K562 (cell line): Measurements from ENCODE around the gene SLC3A2. TPM values are rescaled to one million over a fixed set of nuclear protein-coding genes. Genes with fewer than 3 reads are reported as not detected.

Source experiments
- ATAC-seq: fragments of 200-7000 bp; cut with Tn5 transposase; 3 replicates; pipeline ENCODE4 v1.9.1; 2020; ENCODE audit warnings: moderate library complexity
- BruUV-seq: library from RNA; stranded (reverse); fragments of 400-500 nt; replicated peaks from 2 replicates; lab custom pipeline; 2021; lab: Mats Ljungman, UMichigan
- CTCF ChIA-PET: fragments of 300-600 bp; formaldehyde crosslinking; extraction: SDS; loops from one replicate; lab custom pipeline; 2021; ENCODE audit warnings: low intra/inter-chr PET ratio; lab: Yijun Ruan, JAX
- POLR2A ChIA-PET: fragments of 300-600, 350-650 bp; sonication (Branson Sonifier 250); formaldehyde crosslinking; extraction: SDS; loops from one replicate; lab custom pipeline; 2021; ENCODE audit warnings: antibody characterized with exemption, inconsistent platforms; lab: Yijun Ruan, JAX
- DNase-seq, 4 experiments: peaks; one replicate each; pipeline versions ENCODE4 v3.0.0 to v3.0.0-alpha.2; 2011 to 2018; ENCODE audit warnings: low spot score in 3 of 4, mixed read lengths in 3 of 4; ENCODE audit errors: extremely low read depth in 1 of 4
- FAIRE-seq: peaks from 2 replicates; lab custom pipeline; 2011; peaks lifted over from hg19 to GRCh38; lab: Jason Lieb, UNC
- H2AFZ ChIP-seq: 2 replicates; pipeline ENCODE4 v1.6.0; 2011; ENCODE audit warnings: low read depth, low read length, control low read depth, inconsistent platforms
- H3K27ac ChIP-seq: fragments of 200-600 bp; 3 replicates; pipeline ENCODE4 v1.8.0; 2011; ENCODE audit warnings: low read depth, mild to moderate bottlenecking, control low read depth, inconsistent platforms, low read length, moderate library complexity, mixed read lengths; ENCODE audit errors: extremely low read depth
- H3K27me3 ChIP-seq, 2 experiments: fragments of 300-600 bp in 1 of 2; 2 replicates in 1 of 2; 3 replicates in 1 of 2; pipeline versions ENCODE4 v1.6.0 to v1.8.0; 2011; ENCODE audit warnings: inconsistent platforms in 2 of 2, low read length in 2 of 2, mild to moderate bottlenecking in 1 of 2, mixed read lengths in 1 of 2, moderate library complexity in 1 of 2; ENCODE audit not compliant: control insufficient read depth in 2 of 2, insufficient read depth in 2 of 2
- H3K36me3 ChIP-seq: fragments of 300-600 bp; 3 replicates; pipeline ENCODE4 v1.8.0; 2011; ENCODE audit warnings: mild to moderate bottlenecking, low read length, inconsistent platforms; ENCODE audit not compliant: control insufficient read depth, insufficient read depth
- H3K4me1 ChIP-seq, 2 experiments: fragments of 200-600 bp in 1 of 2; replicated peaks in 1 of 2; 2 replicates in 1 of 2; 3 replicates in 1 of 2; pipeline versions ENCODE4 v1.5.1 to v1.8.0; 2011; ENCODE audit warnings: inconsistent platforms in 2 of 2, low read length in 2 of 2, mild to moderate bottlenecking in 1 of 2, mixed read lengths in 1 of 2, moderate library complexity in 1 of 2; ENCODE audit not compliant: control insufficient read depth in 2 of 2, insufficient read depth in 2 of 2
- H3K4me2 ChIP-seq: 2 replicates; pipeline ENCODE4 v1.6.1; 2011; ENCODE audit warnings: low read length, control low read depth, inconsistent platforms, mixed read lengths; ENCODE audit not compliant: insufficient read depth
- H3K4me3 ChIP-seq: fragments of 200-600 bp; sonication (generic), shearing (Covaris generic); 2 replicates; pipeline ENCODE4 v1.5.1; 2016; ENCODE audit warnings: control low read depth, inconsistent platforms
- H3K79me2 ChIP-seq: fragments of 200-600 bp; 3 replicates; pipeline ENCODE4 v1.8.0; 2011; ENCODE audit warnings: low read length, inconsistent platforms; ENCODE audit not compliant: control insufficient read depth, insufficient read depth
- H3K9ac ChIP-seq, 2 experiments: 2 replicates each; pipeline versions ENCODE4 v1.6.0 to v1.6.1; 2011; ENCODE audit warnings: low read depth in 2 of 2, low read length in 2 of 2, control low read depth in 1 of 2, inconsistent platforms in 1 of 2, mild to moderate bottlenecking in 1 of 2, mixed read lengths in 1 of 2; ENCODE audit not compliant: insufficient read depth in 1 of 2
- H3K9me1 ChIP-seq: one replicate; pipeline ENCODE4 v1.6.0; 2011; ENCODE audit warnings: inconsistent platforms, mild to moderate bottlenecking, low read length, moderate library complexity; ENCODE audit not compliant: control insufficient read depth, insufficient read depth
- H3K9me3 ChIP-seq: replicated peaks from 2 replicates; pipeline ENCODE4 v1.5.1; 2011; ENCODE audit warnings: low read depth, low read length, inconsistent platforms; ENCODE audit not compliant: control insufficient read depth, insufficient read depth
- H4K20me1 ChIP-seq: replicated peaks from 2 replicates; pipeline ENCODE4 v1.6.1; 2011; ENCODE audit warnings: low read length, inconsistent platforms, mixed read lengths; ENCODE audit not compliant: control insufficient read depth, insufficient read depth
- GTF2A2 ChIP-seq: IDR thresholded peaks from 2 replicates; pipeline ENCODE4 v1.6.1; 2016; ENCODE audit warnings: mild to moderate bottlenecking, missing genetic modification characterization, missing compliant biosample characterization
- MCM7 ChIP-seq, 2 experiments: fragments of 450-650 bp; IDR thresholded peaks; 2 replicates each; pipeline ENCODE4 v1.6.1; 2016 to 2018
- MNT ChIP-seq, 2 experiments: fragments of 450-650 bp; conservative IDR thresholded peaks; 2 replicates each; pipeline ENCODE4 v1.6.1; 2017; ENCODE audit warnings: mild to moderate bottlenecking in 2 of 2, moderate library complexity in 2 of 2
- NFATC3 ChIP-seq: fragments of 450-650 bp; IDR thresholded peaks from 2 replicates; pipeline ENCODE4 v1.6.1; 2017; ENCODE audit warnings: mild to moderate bottlenecking
- ZNF3 ChIP-seq: fragments of 250-450 bp; sonication (Bioruptor Pico); IDR thresholded peaks from 2 replicates; pipeline ENCODE4 v1.5.0; 2021; ENCODE audit warnings: mild to moderate bottlenecking, moderate library complexity
- WGBS: fragments of 100-300 bp; shearing (Covaris generic); methylation state at CpG from one replicate; pipeline ENCODE4 v1.1.6; 2016; ENCODE audit warnings: low coverage, mixed read lengths; ENCODE audit not compliant: insufficient coverage; ENCODE audit errors: missing lambda C conversion rate; 5-methylcytosine and 5-hydroxymethylcytosine counted together
- in situ Hi-C: fragments of 300-500 bp; cut with MboI; formaldehyde crosslinking; loops from 4 replicates; pipeline ENCODE4 v1.15.0; 2018; ENCODE audit warnings: inconsistent platforms, mixed read lengths
- intact Hi-C: fragments of 100-400 bp; cut with micrococcal nuclease; formaldehyde crosslinking; loops from 2 replicates; pipeline ENCODE4 v1.14.2; 2022
- polyA plus RNA-seq, 8 experiments: library from polyadenylated mRNA; depleted of rRNA in 4 of 8; stranded (reverse) in 5 of 8; unstranded in 3 of 8; fragments of >200 nt; fragmentation: Nextera tagmentation in 2 of 8; fragmentation: Illumina TruSeq in 1 of 8; extraction: Ambion mirVana in 2 of 8; extraction: Trizol in 1 of 8; gene quantifications; 2 replicates each; pipeline versions ENCODE4 v1.2.1 to v1.2.3, GENCODE V29; 2011 to 2014; ENCODE audit warnings: inconsistent platforms in 1 of 8, missing spikeins in 1 of 8
- total RNA-seq, 7 experiments: library from RNA; depleted of rRNA in 6 of 7; stranded (reverse); fragments of >200 nt in 6 of 7; fragmentation: Illumina TruSeq in 2 of 7; extraction: Trizol in 2 of 7; gene quantifications; 2 replicates each; pipeline versions ENCODE4 v1.2.1 to v1.2.3, GENCODE V29; 2011 to 2021; ENCODE audit warnings: low replicate concordance in 1 of 7
- TF ChIP-seq, protein P1 (sequence below), 2 experiments: fragments of 450-650 bp in 1 of 2; sonication (generic) in 1 of 2; formaldehyde crosslinking in 1 of 2; IDR thresholded peaks; 2 replicates each; pipeline versions ENCODE4 v1.7.1 to v1.9.0; 2016 to 2022; ENCODE audit warnings: inconsistent platforms in 1 of 2, mild to moderate bottlenecking in 1 of 2, missing genetic modification reagents in 1 of 2
- TF ChIP-seq, protein P2 (sequence below): fragments of 250-450 bp; sonication (Bioruptor Pico); IDR thresholded peaks from 2 replicates; pipeline ENCODE4 v1.4.0; 2020; ENCODE audit warnings: borderline replicate concordance

SLC3A2 gene
- total and polyA plus RNA-seq, 9 of the 15 experiments (the other 6 are each of a cell fraction or from before 2014, with no cell fraction given) = 20.0 to 296 (median 214) TPM

- in situ Hi-C loops = no loop called here
- TF ChIP-seq GTF2A2 (tag) (peak; percentile 100), MCM7 (IDR thresholded peaks at IDR 0.05) (peak in 1 of 2 experiments; percentile 84; a peak in 2 of 4 replicates), MNT (conservative IDR thresholded peaks at IDR 0.05) (peak; percentile 81 to 92), NFATC3 (peak; percentile 95; the same call in 1 of the 2 replicates), ZNF3 (CRISPR knock-in tag) (peak; percentile 100)
- TF ChIP-seq, protein P1, sequence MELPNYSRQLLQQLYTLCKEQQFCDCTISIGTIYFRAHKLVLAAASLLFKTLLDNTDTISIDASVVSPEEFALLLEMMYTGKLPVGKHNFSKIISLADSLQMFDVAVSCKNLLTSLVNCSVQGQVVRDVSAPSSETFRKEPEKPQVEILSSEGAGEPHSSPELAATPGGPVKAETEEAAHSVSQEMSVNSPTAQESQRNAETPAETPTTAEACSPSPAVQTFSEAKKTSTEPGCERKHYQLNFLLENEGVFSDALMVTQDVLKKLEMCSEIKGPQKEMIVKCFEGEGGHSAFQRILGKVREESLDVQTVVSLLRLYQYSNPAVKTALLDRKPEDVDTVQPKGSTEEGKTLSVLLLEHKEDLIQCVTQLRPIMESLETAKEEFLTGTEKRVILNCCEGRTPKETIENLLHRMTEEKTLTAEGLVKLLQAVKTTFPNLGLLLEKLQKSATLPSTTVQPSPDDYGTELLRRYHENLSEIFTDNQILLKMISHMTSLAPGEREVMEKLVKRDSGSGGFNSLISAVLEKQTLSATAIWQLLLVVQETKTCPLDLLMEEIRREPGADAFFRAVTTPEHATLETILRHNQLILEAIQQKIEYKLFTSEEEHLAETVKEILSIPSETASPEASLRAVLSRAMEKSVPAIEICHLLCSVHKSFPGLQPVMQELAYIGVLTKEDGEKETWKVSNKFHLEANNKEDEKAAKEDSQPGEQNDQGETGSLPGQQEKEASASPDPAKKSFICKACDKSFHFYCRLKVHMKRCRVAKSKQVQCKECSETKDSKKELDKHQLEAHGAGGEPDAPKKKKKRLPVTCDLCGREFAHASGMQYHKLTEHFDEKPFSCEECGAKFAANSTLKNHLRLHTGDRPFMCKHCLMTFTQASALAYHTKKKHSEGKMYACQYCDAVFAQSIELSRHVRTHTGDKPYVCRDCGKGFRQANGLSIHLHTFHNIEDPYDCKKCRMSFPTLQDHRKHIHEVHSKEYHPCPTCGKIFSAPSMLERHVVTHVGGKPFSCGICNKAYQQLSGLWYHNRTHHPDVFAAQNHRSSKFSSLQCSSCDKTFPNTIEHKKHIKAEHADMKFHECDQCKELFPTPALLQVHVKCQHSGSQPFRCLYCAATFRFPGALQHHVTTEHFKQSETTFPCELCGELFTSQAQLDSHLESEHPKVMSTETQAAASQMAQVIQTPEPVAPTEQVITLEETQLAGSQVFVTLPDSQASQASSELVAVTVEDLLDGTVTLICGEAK (IDR thresholded peaks at IDR 0.05) = peak; percentile 68
- TF ChIP-seq, protein P1 (CRISPR knock-in tag; IDR thresholded peaks at IDR 0.05) = peak; percentile 82
- TF ChIP-seq, protein P2, sequence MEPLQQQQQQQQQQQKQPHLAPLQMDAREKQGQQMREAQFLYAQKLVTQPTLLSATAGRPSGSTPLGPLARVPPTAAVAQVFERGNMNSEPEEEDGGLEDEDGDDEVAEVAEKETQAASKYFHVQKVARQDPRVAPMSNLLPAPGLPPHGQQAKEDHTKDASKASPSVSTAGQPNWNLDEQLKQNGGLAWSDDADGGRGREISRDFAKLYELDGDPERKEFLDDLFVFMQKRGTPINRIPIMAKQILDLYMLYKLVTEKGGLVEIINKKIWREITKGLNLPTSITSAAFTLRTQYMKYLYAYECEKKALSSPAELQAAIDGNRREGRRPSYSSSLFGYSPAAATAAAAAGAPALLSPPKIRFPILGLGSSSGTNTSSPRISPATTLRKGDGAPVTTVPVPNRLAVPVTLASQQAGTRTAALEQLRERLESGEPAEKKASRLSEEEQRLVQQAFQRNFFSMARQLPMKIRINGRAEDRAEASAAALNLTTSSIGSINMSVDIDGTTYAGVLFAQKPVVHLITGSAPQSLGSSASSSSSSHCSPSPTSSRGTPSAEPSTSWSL = 0 out of 2 replicates have a peak, but pooled peaks have one; percentile 89
Observed at GRCh38 chr11:62841361-62842170, 39.1 kb upstream of the SLC3A2 start.

More at GRCh38 chr11:62841361-62842170, 39.1 kb upstream of the SLC3A2 start:
- Histone ChIP-seq H3K27me3 (no peaks in the 10 kb centered on the region), H3K27ac (peak overlapping the region; percentile 89), H3K4me3 (peak overlapping the region; percentile 33), H3K9ac (peak overlapping the region; percentile 75 to 86), H3K79me2 (peaks cover 30% of the 10 kb centered on the region), H4K20me1 (no peaks in the 10 kb centered on the region), H3K36me3 (peaks cover 15% of the 10 kb centered on the region; the same call in 2 of the 3 replicates), H3K4me2 (peak overlapping the region; percentile 92), H3K9me1 (no peaks in the 10 kb centered on the region), H3K4me1 (peaks cover 8 to 19% of the 10 kb centered on the region in 2 experiments; a peak in 3 of 5 replicates), H2AFZ (peak overlapping the region; percentile 92), H3K9me3 (no peaks in the 10 kb centered on the region; the same call in 1 of the 2 replicates)
- POLR2A ChIA-PET = interaction anchor here (0.6 to 4.1 kb wide), 74 partner anchors 9 to 1867 kb away, joined by 3 to 403 read pairs (median 6); partner anchors contain the start of genes BSCL2, C11orf98, CSKMT and EEF1G
- peak; percentile 100 for FAIRE-seq
- peak; percentile 89 for ATAC-seq
- intact Hi-C loops = loop anchor here (1.0 to 10.0 kb wide), 9 partner anchors 15 to 444 kb away; partner anchors contain the start of genes C11orf98, CSKMT, HNRNPUL2 and NXF1
- BruUV-seq = TSS peak; percentile 97
- DNase-seq = peak; percentile 81 to 96 (median 88)
- CTCF ChIA-PET = no interaction called here
- WGBS = under 1% methylated on average over 33 of the region's 33 CpGs
